ENCODE data around the gene UQCRQ.

GRCh38 chr5:132830436-132831094 lies 35.9 kb upstream of the UQCRQ start, which contains the start of gene SHROOM1:
- TF ChIP-seq, protein P1, sequence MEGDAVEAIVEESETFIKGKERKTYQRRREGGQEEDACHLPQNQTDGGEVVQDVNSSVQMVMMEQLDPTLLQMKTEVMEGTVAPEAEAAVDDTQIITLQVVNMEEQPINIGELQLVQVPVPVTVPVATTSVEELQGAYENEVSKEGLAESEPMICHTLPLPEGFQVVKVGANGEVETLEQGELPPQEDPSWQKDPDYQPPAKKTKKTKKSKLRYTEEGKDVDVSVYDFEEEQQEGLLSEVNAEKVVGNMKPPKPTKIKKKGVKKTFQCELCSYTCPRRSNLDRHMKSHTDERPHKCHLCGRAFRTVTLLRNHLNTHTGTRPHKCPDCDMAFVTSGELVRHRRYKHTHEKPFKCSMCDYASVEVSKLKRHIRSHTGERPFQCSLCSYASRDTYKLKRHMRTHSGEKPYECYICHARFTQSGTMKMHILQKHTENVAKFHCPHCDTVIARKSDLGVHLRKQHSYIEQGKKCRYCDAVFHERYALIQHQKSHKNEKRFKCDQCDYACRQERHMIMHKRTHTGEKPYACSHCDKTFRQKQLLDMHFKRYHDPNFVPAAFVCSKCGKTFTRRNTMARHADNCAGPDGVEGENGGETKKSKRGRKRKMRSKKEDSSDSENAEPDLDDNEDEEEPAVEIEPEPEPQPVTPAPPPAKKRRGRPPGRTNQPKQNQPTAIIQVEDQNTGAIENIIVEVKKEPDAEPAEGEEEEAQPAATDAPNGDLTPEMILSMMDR (IDR thresholded peaks at IDR 0.05) = no peak
- TF ChIP-seq EZH2 (IDR thresholded peaks at IDR 0.05; ENCODE audit: borderline replicate concordance, insufficient read depth, low read depth, low read length, poor library complexity, severe bottlenecking) = no peak
